GM21515 (cell line): Measurements from ENCODE around the gene TRAPPC5.

Experiments
- ATAC-seq: cut with Tn5 transposase; IDR thresholded peaks from one replicate; pipeline ENCODE4 v1.9.1; 2021; ENCODE audit not compliant: unreplicated experiment

Gene TRAPPC5

GRCh38 chr19:7674010-7675005 is 6.3 kb upstream of the TRAPPC5 start:
- ATAC-seq, result no peak

- ATAC-seq, result no peak
Measured at GRCh38 chr19:7676376-7676775, 4.3 kb upstream of the TRAPPC5 start.

GRCh38 chr19:7676854-7677253 is 3.8 kb upstream of the TRAPPC5 start, which contains the start of gene MCEMP1:
TSS of gene MCEMP1 (plus strand) at chr19:7677090. CDS start at chr19:7677121, 31 bp downstream.
- ATAC-seq, result no peak

GRCh38 chr19:7677669-7678311 is 2.8 kb upstream of the TRAPPC5 start:
- no peak for ATAC-seq

- ATAC-seq, result no peak
Measured at GRCh38 chr19:7678971-7679751, 1.5 kb upstream of the TRAPPC5 start.

- ATAC-seq, result no peak
Measured at GRCh38 chr19:7679771-7680605, 645 bp upstream of the TRAPPC5 start.

GRCh38 chr19:7681340-7682174 is 924 bp downstream of the TRAPPC5 start:
- no peak for ATAC-seq

GRCh38 chr19:7682175-7682855 is 1.7 kb downstream of the TRAPPC5 start:
- ATAC-seq, result no peak

- no peak for ATAC-seq
Measured at GRCh38 chr19:7685546-7686445, 5.2 kb downstream of the TRAPPC5 start.

GRCh38 chr19:7687177-7687576 is 6.5 kb downstream of the TRAPPC5 start:
- no peak for ATAC-seq

- no peak for ATAC-seq
Measured at GRCh38 chr19:7689165-7689564, 8.5 kb downstream of the TRAPPC5 start.

GRCh38 chr19:7690779-7691258 is 10.2 kb downstream of the TRAPPC5 start:
- no peak for ATAC-seq

GRCh38 chr19:7691497-7691896 is 10.9 kb downstream of the TRAPPC5 start:
- ATAC-seq, result no peak

GRCh38 chr19:7692417-7693088 is 11.9 kb downstream of the TRAPPC5 start:
- no peak for ATAC-seq

- no peak for ATAC-seq
Measured at GRCh38 chr19:7694499-7694898, 13.9 kb downstream of the TRAPPC5 start.

- no peak for ATAC-seq
Measured at GRCh38 chr19:7697721-7698287, 17.2 kb downstream of the TRAPPC5 start.

GRCh38 chr19:7698583-7698982 is 17.9 kb downstream of the TRAPPC5 start:
- no peak for ATAC-seq
